ENCODE results near the gene CENPL. TPM values are rescaled to one million over a fixed set of nuclear protein-coding genes. Genes with fewer than 3 reads are reported as not detected.
"Not testable (repeated sequence)": the region's sequence is repeated elsewhere in the genome, so short reads cannot be mapped to it uniquely, and the experiment has no call there.

CENPL gene
- polyA plus RNA-seq, 1 donor = 7.3 TPM

GRCh38 chr1:173857363-173857917 lies 32.8 kb upstream of the CENPL start:
- DNase-seq = no peak

GRCh38 chr1:173856903-173857302 lies 32.2 kb upstream of the CENPL start:
- no peak for DNase-seq

- DNase-seq = no peak
Measured at GRCh38 chr1:173856014-173856413, 31.3 kb upstream of the CENPL start.

DNA sequence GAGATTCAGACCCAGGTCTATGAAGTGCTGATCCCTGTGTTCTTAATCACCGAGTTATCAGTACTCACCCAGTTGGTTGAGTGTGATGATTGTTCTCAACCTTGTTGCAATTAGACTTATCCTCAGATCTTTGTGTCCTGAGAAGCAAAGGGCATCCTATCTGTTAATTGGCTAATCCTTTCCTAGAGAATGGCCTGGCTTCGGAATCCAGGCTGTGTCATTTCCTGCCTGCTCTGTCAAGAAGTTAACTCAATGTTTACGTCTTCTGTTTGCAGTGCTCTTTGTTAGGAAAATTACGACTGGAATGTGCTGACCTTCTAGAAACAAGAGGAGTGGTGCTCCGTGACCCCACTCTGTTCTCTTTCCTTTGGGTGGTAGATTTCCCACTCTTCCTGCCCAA lies 28.4 kb upstream of the CENPL start:
- DNase-seq = no peak

DNA sequence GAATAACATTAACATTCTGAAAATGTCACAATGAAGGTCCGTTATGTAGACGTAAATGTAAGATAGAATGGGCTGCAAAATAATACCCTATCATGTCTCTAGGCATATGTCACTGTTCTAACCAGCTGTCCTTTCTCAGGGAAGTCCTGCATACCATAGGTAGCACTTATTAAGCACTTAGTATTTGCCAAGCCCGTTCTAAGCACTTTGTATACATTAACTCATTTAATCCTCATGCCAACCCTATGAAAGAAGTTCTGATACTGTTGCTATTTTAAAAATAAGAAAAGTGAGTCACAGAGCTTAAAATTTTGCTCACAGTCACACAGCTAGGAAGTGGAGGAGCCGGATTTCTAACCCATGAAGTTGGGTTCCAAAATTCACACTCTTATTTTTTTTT lies 27.4 kb upstream of the CENPL start:
- no peak for DNase-seq

GRCh38 chr1:173832748-173833147 lies 8.1 kb upstream of the CENPL start:
- no peak for DNase-seq

DNA sequence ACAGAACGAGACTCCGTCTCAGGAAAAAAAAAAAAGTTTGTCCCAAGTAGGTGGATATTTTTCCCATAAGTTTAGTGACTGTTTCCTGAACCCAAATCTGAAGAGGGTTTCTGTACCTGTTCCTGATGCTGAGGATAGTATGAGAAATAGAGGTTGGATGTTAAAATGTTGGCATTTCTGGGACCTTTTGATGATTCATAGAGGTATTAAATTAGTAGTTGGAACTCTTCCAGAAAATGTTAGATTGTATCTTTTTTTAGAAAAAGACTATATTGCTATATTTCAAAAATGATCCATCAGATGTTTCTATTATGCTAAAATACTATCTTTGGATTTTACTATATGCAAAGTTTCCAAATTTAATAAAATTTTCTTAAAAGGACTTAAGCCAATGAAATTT lies 2.9 kb upstream of the CENPL start:
- no peak for DNase-seq

DNA sequence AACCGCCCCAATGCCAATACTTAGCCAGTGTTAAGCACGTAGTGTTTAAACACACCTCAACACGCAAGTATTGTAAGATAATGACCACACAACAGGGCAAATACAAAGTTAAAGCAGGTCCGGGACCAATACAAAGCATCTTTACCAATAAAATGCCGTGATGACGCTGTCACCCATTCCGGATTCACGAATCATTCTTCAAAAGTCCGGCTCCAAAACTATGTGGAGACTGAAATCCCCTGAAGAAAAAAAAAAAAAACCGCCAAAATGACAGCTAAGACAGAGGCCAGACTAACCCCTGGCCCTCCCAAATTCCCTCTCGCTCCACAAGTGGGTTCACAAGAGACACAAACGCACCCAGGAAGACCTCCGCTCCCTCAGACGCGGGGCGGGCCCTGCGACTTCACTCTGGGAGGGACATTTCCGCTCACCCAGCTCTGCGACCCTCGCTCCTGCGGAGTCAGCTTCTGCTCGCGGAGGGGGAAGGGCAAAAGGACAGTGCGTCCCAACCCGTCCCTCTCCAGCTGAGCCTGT lies 835 bp downstream of the CENPL start:
- DNase-seq = no peak

GRCh38 chr1:173821680-173822079 lies 3.0 kb downstream of the CENPL start:
- DNase-seq = no peak

GRCh38 chr1:173818459-173818858 lies 6.2 kb downstream of the CENPL start:
- no peak for DNase-seq

- not testable (repeated sequence) for DNase-seq
Measured at GRCh38 chr1:173813654-173814053, 11.0 kb downstream of the CENPL start.

- DNase-seq = no peak
Measured at GRCh38 chr1:173802961-173803360, 21.7 kb downstream of the CENPL start.

DNA sequence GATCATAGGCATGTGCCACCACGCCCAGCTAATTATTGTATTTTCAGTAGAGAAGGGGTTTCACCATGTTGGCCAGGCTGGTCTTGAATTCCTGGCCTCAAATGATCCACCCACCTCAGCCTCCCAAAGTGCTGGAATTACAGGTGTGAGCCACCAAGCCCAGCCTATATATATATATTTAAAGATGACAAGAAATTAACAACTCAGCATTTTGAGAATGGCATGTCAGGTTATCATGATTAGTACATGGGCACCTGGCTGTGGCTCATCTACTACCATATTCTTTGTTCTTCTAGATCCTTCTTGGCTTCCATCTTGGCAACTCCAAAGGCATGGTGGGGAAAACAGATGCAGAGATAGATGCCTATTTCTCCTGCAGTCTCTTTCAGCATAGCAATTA lies 24.7 kb downstream of the CENPL start:
- not testable (repeated sequence) for DNase-seq

DNA sequence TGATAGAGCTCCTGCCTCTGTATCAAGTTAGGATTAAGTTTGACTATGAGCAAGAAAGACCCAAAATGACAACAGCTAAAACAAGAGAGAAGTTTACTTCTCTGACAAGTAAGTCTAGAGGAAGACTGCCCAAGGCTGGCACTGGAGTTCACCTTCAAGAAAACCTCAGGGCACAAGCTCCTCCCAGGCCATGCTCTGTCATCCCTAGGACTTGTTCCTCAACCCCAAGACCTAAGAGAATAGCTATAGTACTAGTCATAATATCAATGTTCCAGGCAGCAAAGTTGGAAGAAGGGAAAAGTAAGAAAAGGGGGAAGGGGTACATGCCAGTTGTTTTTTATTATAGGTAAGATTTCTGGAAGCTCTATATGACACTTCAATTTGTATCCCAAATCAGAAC lies 26.6 kb downstream of the CENPL start:
- no peak for DNase-seq

- DNase-seq = no peak
Measured at GRCh38 chr1:173789841-173790240, 34.8 kb downstream of the CENPL start.

DNA sequence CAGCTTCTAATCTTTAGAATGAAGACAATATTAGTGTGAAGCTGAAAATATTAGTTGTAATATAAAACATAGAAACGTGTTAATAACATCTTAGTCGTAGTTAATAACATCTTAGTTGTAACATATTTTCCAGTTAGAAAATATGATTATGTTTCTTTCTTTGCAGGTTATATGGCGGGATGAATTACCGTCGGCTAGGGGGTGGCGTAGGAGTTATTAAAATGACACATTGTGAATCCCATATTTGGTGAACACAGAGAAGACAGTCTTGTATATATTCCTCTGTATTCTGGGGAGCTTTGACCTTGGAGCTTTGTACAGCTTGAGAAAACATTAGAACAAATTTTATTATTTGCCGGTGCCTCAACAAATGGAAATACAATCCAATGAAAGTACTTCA lies 39.7 kb downstream of the CENPL start:
- no peak for DNase-seq

GRCh38 chr1:173779936-173780335 lies 44.7 kb downstream of the CENPL start:
- DNase-seq = no peak

DNA sequence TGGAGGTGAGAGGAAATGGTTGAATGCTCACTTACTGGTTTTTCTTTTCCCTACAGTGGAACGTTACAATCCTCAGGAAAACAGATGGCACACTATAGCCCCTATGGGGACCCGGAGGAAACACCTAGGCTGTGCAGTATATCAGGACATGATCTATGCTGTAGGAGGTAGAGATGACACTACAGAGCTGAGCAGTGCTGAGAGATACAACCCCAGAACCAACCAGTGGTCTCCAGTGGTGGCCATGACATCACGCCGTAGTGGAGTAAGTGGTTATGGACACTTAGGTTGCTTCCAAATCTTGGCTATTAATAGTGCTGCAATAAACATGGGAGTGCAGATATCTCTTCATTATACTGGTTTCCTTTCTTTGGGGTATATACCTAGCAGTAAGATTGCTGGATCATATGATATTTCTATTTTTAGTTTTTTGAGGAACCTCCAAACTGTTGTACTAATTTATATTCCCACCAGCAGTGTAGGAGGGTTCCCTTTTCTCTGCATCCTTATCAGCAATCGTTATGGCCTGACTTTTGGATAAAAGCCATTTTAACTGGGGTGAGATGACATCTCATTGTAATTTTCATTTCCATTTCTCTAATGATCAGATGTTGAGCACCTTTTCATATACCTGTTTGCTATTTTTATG lies 49.0 kb downstream of the CENPL start:
- no peak for DNase-seq

DNA sequence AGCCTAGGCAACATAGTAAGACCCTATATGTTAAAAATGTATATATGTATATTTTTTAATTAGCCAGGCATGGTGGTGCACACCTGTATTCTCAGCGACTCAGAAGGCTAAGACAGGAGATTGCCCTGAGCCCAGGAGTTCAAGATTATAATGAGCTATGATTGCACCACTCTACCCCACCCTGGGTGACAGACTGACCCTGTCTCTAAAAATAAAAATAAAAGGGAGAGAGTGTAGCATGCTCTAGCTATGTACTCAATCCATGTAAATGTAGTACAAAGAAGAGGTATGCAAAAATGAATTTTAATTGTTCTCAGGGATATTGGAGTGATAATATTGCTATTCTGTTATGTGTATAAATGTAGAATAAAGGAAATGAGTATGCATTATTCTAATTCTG lies 53.1 kb downstream of the CENPL start:
- no peak for DNase-seq

DNA sequence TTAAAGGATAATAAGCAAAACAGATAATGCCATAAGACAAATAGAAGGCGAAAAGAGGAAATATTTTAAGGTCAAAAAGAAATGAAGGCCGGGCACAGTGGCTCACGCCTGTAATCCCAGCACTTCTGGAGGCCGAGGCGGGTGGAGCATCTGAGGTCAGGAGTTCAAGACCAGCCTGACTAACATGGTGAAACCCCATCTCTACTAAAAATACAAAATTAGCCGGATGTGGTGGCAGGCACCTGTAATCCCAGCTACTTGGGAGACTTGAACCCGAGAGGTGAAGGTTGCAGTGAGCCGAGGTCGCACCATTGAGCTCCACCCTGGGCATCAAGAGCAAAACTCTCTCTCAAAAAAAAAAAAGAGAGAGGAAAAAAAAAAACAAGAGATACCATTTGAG lies 54.4 kb downstream of the CENPL start:
- not testable (repeated sequence) for DNase-seq

- DNase-seq = no peak
Measured at GRCh38 chr1:173768827-173769226, 55.9 kb downstream of the CENPL start.

DNA sequence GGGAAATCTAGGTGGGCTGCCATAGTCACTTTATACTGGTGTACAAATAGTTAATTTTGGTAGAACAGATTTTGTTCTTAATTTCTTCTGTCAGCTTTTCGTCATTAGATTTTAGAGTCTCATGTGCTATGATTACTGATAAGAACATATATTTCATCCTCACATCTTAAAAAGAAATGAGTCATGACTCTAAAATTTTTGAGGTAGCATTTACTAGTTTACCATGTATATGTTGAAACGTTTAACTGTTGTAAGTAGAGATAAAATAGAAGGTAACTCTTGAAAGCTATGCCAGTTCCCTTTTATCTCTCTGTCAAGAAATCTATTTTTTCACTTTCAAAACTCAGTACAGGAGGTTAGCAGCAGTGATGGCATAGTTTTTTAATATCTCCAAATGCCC lies 56.5 kb downstream of the CENPL start:
- no peak for DNase-seq

GRCh38 chr1:173764331-173764730 lies 60.4 kb downstream of the CENPL start:
- DNase-seq = not testable (repeated sequence)

DNA sequence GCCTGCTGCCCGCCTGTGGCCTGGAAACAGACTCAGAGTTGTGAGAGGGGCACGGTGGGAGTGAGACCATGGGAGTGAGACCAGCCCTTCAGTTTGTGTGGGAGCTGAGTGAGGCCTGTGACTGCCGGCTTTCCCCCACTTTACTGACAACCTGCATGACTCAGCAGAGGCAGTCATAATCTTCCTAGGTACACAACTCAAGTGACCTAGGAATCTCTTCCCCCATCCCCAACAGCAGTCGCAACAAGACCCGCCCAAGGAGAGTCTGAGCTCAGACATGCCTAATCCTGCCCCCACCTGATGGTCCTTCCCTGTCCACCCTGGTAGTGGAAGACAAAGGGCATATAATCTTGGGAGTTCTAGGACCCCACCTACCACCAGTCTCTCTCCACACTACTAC lies 65.7 kb downstream of the CENPL start:
- DNase-seq = no peak

DNA sequence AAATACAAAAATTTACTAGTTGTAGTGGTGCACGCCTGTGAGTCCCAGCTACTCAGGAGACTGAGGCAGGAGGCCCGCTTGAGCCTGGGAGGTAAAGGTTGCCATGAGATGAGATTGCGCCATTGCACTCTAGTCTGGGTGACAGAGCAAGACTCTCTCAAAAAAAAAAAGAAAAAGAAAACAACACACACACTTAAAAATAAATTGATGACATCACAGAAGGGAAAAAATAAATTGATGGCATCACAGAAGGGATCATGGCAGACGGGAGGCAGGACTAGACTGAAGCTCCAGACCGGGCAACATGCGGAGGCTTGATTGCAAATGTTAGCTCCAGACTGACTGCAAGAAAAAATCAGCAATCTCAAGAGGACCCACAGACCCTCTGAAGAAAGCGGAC lies 66.6 kb downstream of the CENPL start:
- no peak for DNase-seq
